ENCODE data around the gene GNAI1.

GNAI1 gene

DNA sequence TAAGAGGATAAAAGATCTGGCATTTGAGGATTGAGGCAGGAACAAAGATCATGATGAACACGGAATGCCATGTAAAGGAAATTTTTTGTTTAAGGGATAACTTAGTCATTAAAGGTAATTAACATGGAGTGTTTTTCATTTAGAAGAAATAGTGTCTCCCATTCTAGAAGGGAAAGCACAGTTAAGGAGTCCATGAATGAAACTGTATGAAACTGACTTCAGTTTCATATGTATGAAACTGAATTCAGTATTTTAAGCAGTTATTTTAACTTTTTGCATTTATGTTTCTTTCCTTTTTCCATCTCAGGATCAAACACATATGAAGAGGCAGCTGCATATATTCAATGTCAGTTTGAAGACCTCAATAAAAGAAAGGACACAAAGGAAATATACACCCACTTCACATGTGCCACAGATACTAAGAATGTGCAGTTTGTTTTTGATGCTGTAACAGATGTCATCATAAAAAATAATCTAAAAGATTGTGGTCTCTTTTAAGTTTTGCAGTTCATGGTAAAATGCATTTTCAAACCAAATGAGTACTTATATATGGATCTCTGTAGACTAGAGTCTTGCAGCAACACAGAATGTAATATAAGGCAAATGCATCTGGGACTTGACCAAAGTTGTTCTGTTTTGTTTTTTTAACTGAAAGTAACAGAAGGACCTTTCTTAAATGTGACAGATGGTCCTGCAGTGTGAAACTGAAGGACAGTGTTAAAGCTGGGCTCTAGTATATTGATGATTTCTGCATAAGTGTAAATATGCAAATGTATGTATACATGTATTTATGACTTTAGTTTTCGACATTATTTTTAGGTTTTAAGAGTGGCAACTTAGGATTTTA, 82.6 kb downstream of the GNAI1 start:
- DNase-seq: no peak

DNA sequence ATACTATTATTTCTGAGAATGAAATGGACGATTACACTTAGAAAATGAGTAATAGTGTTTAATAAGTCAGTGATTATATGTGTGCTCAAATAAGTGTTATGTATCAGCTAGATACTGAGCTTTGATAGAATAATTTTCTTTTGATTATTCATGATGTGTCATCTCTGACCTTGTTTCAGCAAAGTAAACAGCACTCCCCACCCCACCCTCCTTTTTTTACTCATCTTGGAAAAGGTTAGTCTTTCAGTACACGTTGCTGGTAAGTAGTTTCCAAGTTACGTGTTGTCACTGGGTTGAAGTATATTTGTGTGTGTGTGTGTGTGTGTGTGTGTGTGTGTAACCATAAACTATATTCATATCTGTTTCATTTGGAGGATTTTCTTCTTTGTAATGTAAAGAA, 84.1 kb downstream of the GNAI1 start:
- no peak for DNase-seq

DNA sequence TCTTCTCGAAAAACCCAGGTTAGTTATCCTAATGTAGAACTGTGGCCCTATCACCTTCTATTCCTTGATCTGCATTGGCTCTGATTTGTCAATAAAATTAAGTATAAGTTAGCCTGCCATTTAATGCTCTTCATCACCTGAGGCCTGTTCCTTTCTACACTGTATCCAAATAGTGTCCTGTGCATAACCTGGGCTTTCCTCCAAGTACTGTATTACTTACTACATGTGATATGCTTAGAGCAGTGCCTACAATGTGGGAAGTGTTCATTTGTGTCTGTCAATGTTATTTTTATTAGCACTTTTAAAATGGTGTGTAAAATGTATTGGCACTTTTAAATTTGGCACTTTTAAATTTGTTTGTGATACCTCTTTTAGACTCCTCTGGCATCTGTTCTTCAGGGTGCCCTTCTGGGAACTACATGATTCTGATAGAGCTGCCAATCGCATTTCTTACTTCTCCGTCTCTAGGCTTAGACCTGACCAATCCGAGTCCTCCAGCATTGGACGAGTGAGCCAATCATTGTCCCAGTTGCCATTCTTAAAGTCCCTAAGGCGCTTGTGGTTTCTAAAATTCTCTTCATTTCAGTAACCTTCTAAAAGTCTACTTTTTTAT, 85.5 kb downstream of the GNAI1 start:
- DNase-seq: no peak

DNA sequence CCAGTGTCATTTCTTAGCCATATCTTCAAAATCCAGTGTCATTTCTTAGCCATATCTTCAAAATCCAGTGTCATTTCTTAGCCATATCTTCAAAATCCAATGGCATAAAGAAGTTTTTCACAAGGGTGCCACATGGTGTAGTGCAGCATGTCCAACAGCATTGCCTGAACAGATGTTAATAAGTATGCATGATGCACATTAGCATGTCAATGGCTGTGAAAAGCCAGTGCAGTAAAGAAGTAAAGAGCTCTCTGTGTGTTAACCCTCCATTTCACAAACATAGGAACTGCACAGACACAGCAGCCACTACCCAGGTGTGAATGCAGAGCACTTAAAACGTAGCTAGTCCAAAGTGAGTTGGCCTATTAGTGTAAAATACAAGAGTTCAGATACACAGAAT, 89.8 kb downstream of the GNAI1 start:
- no peak for DNase-seq

DNA sequence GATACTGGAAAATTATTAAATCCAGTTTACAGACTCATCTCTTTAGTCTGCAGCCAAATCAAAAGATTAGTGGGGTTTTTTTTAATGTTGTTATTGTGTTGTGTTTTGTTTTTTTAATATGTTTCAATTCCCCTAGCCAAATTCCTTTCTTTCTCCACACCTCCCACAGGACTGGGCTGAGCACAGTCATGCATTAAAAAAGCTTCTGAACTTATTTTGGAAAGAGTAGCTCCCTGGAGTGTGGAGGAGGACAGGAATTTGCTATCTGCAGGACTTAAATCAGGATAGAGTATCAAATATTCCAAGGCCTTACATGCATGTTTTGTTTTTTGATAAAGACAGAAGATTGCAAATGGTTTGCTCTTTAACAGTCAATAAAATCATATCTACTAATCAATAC, 90.7 kb downstream of the GNAI1 start:
- DNase-seq: no peak

DNA sequence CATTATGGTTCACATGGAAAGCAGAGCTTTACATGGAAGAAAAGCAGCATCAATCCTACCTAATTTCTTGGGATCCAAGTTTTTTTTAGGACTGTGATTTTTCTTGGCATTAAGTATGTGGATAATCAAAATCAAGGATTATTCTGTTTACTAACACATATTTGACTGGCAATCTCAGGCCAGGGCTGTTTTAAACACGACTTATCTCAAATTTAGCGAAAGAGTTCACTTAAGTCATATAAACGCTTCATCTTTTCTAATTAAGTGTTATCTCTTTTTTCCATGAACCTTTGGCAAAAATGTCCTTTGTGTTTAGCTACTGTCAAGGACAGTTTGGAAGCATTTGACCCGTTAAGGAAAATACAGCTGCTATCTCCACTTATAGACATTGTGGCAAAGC, 92.0 kb downstream of the GNAI1 start:
- no peak for DNase-seq

DNA sequence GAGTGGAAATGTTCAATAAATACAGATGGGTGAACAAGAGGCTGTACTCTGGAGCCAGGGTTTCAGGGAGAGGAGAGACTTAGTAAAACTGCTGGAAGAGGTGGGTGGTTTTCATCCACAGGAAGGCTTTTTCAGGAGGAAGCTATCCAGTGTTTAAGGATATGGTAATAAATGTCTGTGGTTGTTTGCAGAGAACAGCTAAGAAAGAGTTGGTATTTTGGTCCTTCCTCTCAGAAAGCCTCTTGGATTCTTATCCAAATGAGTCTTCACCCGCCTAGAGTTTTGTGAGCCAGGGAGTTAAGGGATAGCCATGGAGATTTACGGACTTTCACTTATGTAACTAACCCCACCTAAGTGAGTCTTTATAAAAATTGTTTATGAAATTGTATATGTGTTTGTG, 95.7 kb downstream of the GNAI1 start:
- no peak for DNase-seq

DNA sequence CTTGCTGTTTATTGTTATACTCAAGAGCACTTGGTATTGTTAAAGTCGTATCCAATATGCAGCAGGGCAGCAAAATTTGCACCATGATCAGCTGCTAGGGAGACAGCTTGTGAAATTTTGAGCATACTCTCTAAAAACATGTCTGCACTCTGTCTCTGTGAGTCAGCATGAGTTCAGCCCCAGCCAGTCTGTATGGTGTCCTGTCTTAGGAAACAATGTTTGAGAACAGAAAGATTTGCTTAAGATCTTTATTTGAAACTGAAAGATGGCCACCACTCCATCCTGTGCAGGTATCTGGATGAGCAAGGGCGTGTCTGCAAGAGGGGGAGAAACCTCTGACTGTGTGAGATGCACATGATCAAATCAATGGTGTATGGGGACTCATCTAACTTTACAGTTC, 97.1 kb downstream of the GNAI1 start:
- no peak for DNase-seq

DNA sequence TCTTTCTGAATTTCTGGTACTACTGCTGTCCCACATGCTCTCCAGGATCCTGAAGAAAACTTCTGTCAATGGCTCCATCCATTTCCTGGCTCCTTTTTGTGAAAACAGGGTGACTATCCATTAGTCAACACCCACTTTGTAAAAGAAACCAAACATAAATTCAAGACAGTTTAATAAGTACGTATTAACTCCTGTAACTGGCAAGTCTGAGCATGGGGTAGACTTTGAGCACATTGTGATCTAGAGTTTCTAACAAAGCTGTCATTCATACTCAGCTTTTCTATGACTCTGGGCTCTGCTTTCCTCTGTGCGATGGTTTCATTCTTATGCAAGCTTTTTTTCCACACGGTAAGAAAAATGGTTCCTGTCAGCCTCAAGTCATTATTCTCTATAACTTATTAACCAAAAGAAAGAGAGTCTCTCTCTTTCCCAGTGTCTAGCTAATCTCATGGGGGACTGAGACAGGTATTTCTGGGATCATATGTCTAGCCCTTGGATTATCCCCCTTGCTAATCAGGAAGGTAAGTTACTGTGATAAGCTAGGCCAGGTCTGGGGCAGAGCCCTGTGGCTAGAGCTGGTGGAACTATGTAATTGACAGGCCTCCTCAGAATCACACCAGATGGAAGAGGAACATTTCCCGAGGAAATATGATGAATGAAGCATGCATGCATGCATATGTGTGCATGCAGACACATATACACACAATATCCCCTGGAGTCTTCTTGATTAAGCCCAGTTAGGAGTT, 98.5 kb downstream of the GNAI1 start:
- DNase-seq: no peak

DNA sequence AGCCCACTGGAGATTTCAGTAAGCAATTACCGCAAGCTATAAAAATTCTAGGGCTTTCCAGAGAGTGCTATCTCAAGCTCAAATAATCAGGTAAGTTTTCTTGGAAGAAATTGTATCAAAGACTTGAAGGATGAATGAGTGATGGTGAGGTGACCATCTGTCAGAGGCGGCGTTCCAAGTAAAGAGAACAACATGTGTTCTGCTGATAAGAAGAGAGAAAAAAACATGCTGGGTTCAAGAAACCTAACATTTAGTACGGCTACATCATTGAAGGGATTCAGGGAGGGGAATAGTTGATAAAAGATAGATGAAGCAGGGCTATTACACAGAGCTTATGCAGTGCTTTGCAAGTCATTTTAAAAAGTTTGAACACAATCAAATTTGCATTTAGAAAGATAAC, 100.7 kb downstream of the GNAI1 start:
- no peak for DNase-seq

DNA sequence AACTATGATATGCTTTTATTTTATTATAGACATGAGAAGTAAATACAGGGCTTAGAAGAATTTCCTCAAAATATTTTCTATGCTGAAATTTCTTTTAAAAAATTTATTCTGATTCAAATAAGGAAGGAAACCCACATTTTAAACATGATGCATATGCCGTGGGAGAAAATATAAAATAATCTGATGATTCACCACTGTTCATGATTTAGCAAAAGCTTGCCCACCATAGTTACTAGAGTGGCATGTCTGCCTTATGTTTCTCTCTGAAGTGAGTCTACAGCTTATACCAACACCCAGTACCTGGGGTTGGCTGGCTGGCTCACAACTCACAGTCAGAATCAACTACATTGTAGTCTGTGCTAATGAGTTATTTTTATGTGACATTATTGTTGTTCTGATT, 102.0 kb downstream of the GNAI1 start:
- no peak for DNase-seq

DNA sequence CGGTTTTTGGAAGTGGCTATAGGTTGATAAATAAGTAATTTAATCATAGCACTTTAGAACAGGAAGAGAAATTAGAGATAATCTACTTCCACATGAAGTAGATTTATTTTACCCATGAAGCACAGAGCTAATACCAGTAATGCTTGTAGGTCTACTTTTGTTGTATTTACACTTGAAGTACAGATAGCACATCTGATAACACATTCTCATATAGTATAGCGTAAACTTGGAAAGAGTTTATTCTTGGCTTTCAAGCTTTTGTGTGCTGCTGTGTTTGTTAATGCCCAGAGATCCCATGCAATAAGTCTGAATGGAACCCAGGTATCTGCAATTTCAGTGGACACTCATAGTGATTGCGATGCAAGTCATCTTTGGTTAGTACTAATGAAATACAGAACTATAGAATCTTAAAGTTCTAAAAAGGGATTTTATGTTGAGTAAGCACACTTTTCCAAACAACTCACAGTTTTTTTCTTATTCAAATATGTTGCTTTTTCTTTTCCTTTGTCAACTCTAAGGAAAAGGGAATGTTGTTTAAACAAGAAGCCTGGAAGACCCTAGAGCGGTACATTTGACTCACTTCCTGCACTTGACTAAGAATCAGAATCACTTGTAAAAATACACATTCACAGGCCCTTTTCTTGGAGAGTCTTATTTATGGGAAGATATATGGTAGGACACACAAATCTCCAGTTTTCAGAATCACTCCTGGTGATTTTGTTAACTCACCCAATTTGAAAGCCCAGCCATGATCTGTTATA, 105.8 kb downstream of the GNAI1 start:
- DNase-seq: no peak

DNA sequence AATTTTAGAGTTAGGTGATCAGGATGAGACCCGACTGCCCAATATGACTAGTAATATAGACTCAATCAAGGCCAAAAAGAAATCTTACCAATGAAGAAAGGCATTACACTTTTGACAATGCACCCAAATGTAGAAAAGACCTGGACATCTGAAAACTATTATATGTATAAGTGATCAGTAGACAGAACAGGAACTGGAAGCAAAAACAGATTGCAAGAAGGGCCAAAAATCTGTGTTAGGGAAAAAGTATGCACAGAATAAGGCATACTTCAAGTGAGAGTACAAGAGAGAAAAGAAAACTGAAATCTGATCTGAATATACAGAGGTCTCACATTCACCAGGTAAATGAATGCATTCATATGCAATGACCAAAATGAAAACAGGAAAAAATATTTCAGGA, 107.0 kb downstream of the GNAI1 start:
- no peak for DNase-seq

DNA sequence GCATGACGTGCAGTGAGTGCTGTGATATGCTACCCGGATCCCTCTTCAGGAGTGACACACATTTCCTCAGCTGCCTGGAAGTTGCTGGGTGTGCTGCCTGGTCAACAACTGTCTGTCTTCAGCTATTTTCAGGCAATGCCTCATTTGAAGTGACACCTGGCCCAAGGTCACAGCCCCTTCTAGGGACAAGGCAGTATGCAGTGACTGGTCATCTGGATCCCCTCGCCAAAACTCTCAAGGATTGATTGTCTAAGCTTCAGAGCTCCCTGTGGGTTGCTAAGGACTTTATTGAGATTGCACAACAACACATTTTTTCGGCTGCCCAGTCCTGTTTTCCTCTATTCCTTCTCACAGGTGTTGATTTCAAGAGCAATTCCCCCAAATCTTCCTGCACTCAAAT, 108.8 kb downstream of the GNAI1 start:
- no peak for DNase-seq

DNA sequence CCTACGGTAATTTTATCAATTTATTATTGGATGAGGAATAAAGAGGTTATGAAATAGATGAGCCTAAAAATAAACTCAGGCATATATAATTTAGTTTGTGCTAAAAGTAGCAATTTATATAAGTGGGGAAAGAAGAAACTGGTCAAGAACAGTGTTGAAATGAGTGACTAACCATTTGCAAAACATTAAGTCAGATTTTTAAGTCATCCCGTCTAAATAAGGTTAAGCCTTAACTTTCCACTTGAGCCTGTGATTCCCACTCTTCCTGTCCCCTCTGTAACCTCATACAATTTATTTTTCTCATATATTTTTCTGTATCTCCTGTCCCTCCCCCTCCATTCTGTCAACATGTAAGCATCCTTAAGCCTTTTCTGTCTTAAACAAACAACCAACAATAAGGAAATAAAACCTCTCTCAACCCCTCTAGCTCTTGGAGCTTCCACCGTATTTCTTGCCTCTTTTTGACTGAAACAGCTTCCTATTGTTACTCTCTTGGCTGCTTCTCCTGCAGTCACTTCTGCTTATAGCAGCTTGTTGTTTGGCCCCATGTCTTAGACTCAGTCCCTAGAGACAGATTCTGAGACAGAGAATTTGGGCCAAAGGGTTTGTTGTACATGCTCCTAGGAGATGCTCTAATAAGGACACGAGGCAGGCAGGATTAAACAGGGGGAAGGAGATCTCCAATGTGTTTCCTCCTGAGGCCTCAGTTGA, 109.7 kb downstream of the GNAI1 start:
- no peak for DNase-seq

DNA sequence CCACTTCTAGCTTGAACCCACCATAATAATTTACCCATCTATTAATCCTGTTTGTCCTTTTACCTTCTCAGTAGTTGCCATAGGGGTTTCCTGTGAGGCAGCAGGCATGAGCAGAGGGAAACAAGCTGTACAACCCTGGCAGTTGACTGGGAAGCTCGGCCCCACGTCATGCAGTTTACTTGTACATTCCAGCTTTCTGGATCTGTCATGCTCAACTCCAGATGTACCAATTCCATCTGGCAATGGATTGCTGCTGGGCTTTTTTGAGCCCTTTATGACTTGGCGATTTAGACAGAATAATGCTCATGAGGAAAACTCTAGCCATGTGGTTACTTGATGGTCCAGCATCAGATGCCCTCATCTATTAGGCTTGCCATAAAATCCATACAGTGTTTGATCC, 112.5 kb downstream of the GNAI1 start:
- DNase-seq: no peak

DNA sequence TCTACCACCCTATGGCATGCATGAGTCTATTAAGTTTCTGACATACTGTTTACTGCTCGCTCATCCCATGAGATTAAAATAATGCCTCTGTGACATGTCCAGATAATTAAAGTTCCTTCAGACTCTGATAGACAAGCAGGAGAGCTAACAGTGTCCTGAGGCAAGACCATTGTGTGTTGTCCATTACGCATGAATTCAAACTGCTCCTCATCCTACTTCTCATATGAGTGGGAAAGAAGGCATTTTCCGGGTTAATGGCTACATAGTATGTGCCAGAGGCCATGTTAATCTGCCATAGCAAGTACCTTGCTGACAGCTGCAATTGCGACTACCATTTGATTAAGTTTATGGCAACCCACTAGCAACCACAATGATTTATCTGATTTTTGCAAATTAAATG, 113.3 kb downstream of the GNAI1 start:
- DNase-seq: no peak

DNA sequence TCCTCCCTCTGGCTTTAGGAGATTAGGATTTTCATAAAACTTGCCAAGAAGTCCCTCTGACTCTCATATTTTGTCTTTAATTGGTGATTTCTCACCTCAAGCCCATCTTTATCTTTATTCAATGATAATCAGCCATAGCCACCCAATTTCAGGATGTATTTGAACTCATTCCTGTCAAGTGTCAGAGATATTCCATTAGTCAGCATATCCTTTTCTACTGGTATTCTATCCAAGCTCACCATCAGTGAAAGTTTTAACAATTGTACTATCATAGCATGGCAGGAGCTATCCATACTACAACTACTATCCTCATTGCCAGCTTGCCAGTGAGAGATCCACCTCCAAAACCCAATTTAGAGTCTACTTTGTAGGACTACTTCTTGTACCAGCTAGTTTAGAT, 114.6 kb downstream of the GNAI1 start:
- no peak for DNase-seq

DNA sequence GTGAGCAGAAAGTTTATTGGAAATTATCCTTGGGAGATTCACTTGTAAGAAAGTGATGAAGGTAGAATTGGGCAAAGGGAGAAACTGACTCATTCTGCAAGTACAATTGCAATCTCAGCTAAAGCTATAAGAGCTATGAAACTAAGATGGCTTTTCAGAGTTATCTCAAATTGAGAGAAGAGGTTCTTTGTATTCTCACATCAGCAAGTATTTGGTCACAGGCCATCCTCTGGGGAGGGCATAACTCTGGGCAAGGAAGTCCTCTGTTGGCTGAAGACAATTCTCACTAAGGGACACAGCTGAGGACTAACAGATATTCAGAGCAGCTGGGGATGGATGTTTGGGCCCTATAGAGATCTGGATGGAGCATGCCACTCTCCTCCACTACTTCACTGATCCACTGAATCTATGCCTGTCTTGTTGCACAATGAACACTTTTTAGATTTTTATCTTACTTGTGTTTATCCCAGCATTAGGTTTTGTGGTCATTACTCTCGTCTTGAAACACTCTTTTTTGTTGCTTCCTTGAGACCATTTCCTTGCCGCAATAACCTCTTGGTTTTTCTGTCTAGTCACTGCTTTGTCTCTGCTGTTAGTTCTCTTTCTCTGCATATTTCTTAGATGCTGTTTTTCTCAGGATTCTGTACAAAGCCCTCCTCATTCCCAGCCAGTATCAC, 115.1 kb downstream of the GNAI1 start:
- no peak for DNase-seq

DNA sequence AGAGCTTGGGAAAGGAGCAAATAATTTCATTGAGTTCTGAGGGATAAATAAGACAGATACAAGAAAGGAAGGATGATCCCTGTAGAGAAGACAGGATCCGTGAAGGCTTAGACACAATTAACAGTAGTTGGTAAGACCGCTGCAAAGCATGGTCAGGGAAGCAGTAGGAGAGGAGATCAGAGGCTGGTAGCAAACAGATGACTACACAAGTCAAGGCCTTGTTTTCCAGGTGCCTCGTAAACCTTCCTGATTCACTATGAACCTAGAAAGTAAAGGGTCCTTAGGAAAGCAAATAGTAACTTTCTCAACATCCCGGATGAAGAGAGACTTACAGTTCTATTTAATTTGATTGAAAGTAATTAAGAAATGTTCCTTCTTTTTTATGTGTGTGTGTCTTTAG, 118.6 kb downstream of the GNAI1 start:
- DNase-seq: no peak

DNA sequence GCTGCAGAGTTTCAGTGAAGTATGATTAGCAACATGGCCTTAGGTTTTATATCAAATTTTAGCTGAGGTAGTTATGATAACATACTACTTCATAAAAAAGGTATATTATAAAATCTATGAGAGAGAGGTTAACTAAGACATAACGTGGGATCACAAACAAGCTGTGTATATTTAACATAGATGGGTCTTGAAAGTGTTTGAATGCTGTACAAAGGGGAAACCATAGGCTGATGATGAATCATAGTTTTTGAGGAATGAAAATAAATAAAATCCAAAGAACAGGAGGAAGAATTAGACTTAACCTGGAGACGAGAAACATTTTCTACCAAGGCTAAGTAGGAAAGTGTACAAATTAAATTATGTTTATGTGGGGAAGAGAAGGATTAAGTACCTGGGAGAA, 119.0 kb downstream of the GNAI1 start:
- DNase-seq: no peak

DNA sequence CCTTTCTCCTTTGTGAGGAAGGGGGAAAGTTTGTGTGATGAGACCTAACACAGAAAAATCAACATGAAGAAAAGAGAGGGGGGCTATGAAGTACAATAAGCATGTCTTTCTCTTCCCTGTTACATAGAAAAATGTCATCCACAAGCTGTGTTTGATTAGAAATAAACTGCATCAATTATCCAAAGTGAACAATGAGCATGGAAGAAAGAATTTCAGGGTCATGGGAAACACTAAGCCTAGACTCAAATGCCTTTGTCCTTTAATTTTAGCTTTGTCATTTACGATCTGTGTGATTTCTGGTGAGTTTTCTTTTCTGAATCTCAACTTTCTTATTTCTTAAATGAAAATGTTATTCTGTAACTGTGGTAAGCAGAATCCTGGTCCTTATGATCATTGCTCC, 121.0 kb downstream of the GNAI1 start:
- DNase-seq: no peak

Measured in NK-92 treated with Interleukin-12 subunit alpha and Interleukin-12 subunit beta, amount 100 ng/mL, for 24 hours (cell line).